ENCODE results near the gene HRC. TPM values are rescaled to one million over a fixed set of nuclear protein-coding genes. Genes with fewer than 3 reads are reported as not detected.

Gene HRC
- total RNA-seq, 1 donor from 2014 or later: 0.25 TPM

DNA sequence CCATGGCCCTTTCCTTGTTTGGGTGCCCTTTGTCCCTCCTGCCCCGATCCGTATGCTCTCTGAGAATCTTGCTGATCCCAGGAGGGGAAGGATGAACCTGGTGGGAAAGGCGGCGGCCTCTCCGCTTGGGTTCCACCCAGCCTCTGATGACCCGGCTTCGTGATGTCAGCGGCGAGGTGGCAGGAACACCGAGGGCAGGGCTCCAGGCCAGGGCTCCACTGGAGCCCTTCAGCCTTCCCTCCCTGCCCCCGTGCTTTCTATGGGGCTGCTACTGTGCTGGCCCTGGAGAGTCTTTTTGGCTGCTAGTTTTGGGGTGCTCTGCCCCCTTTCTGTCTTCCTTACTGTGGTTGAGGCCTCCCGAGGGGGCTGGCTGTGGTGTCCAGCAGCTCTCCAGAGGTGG lies 52.9 kb downstream of the HRC start:
- H3K9me3 ChIP-seq: no peaks in the 10 kb centered on the region
- no peaks in the 10 kb centered on the region for H3K27me3 ChIP-seq
- TF ChIP-seq POLR2AphosphoS5 (IDR thresholded peaks at IDR 0.05; ENCODE audit: insufficient read depth in 1 of 2, low read depth in 1 of 2): no peak
- TF ChIP-seq, protein P1, sequence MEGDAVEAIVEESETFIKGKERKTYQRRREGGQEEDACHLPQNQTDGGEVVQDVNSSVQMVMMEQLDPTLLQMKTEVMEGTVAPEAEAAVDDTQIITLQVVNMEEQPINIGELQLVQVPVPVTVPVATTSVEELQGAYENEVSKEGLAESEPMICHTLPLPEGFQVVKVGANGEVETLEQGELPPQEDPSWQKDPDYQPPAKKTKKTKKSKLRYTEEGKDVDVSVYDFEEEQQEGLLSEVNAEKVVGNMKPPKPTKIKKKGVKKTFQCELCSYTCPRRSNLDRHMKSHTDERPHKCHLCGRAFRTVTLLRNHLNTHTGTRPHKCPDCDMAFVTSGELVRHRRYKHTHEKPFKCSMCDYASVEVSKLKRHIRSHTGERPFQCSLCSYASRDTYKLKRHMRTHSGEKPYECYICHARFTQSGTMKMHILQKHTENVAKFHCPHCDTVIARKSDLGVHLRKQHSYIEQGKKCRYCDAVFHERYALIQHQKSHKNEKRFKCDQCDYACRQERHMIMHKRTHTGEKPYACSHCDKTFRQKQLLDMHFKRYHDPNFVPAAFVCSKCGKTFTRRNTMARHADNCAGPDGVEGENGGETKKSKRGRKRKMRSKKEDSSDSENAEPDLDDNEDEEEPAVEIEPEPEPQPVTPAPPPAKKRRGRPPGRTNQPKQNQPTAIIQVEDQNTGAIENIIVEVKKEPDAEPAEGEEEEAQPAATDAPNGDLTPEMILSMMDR (IDR thresholded peaks at IDR 0.05): no peak
- no peak for TF ChIP-seq POLR2A (IDR thresholded peaks at IDR 0.05)
- intact Hi-C loops (cut with DNase I): no loop called here
- no peak overlapping the region for H3K27ac ChIP-seq
- H3K4me3 ChIP-seq: no peak overlapping the region
- peaks cover 5 to 92% of the 10 kb centered on the region in 2 donors for H3K36me3 ChIP-seq
- no peaks in the 10 kb centered on the region for H3K4me1 ChIP-seq
- DNase-seq (ENCODE audit: extremely low spot score in 2 of 2): no peak

Other genes with a start within 250 kb of the HRC start
- not detected for gene DHDH, start 221.7 kb downstream of the HRC start, total RNA-seq
- 52.3 TPM for gene BAX, start 200.5 kb downstream of the HRC start, total RNA-seq
- gene FTL, start 190.1 kb downstream of the HRC start, total RNA-seq: 4,380 TPM
- gene GYS1, start 162.1 kb downstream of the HRC start, total RNA-seq: 32.2 TPM
- 100 TPM for gene RUVBL2, start 161.5 kb downstream of the HRC start, total RNA-seq
- gene LHB, start 138.3 kb downstream of the HRC start, total RNA-seq: not detected
- gene CGB3, start 131.1 kb downstream of the HRC start, total RNA-seq: not detected
- gene CGB2, start 123.5 kb downstream of the HRC start, total RNA-seq: not detected
- not detected for gene CGB1, start 118.5 kb downstream of the HRC start, total RNA-seq
- gene CGB5, start 111.5 kb downstream of the HRC start, total RNA-seq: not detected
- not detected for gene CGB8, start 106.3 kb downstream of the HRC start, total RNA-seq
- gene CGB7, start 97.6 kb downstream of the HRC start, total RNA-seq: 0.98 TPM
- 6.1 TPM for gene NTF4, start 90.6 kb downstream of the HRC start, total RNA-seq
- gene KCNA7, start 82.7 kb downstream of the HRC start, total RNA-seq: not detected
- gene SNRNP70, start 69.9 kb downstream of the HRC start, total RNA-seq: 380 TPM
- gene LIN7B, start 41.0 kb downstream of the HRC start, total RNA-seq: 23.8 TPM
- gene C19orf73, start 36.3 kb downstream of the HRC start, total RNA-seq: not detected
- gene PPFIA3, start 35.9 kb downstream of the HRC start, total RNA-seq: 4.7 TPM
- gene TRPM4, start 2.4 kb upstream of the HRC start, total RNA-seq: 22.8 TPM
- 2.5 TPM for gene SLC6A16, start 169.8 kb upstream of the HRC start, total RNA-seq
- 22.1 TPM for gene CD37, start 180.0 kb upstream of the HRC start, total RNA-seq
- gene TEAD2, start 207.0 kb upstream of the HRC start, total RNA-seq: 20.4 TPM
- not detected for gene DKKL1, start 208.5 kb upstream of the HRC start, total RNA-seq
- not detected for gene KASH5, start 232.9 kb upstream of the HRC start, total RNA-seq